K562 (cell line): ENCODE results near the gene TPGS1. TPM values are rescaled to one million over a fixed set of nuclear protein-coding genes. Genes with fewer than 3 reads are reported as not detected.

Experiments used
- ATAC-seq: fragments of 200-7000 bp; cut with Tn5 transposase; 3 replicates; pipeline ENCODE4 v1.9.1; 2020; ENCODE audit warnings: moderate library complexity
- BruUV-seq: library from RNA; stranded (reverse); fragments of 400-500 nt; replicated peaks from 2 replicates; lab custom pipeline; 2021; lab: Mats Ljungman, UMichigan
- CTCF ChIA-PET: fragments of 300-600 bp; formaldehyde crosslinking; extraction: SDS; loops from one replicate; lab custom pipeline; 2021; ENCODE audit warnings: low intra/inter-chr PET ratio; lab: Yijun Ruan, JAX
- POLR2A ChIA-PET: fragments of 300-600, 350-650 bp; sonication (Branson Sonifier 250); formaldehyde crosslinking; extraction: SDS; loops from one replicate; lab custom pipeline; 2021; ENCODE audit warnings: antibody characterized with exemption, inconsistent platforms; lab: Yijun Ruan, JAX
- DNase-seq, 4 experiments: peaks; one replicate each; pipeline versions ENCODE4 v3.0.0 to v3.0.0-alpha.2; 2011 to 2018; ENCODE audit warnings: low spot score in 3 of 4, mixed read lengths in 3 of 4; ENCODE audit errors: extremely low read depth in 1 of 4
- FAIRE-seq: peaks from 2 replicates; lab custom pipeline; 2011; peaks lifted over from hg19 to GRCh38; lab: Jason Lieb, UNC
- H2AFZ ChIP-seq: 2 replicates; pipeline ENCODE4 v1.6.0; 2011; ENCODE audit warnings: low read depth, low read length, control low read depth, inconsistent platforms
- H3K27ac ChIP-seq: fragments of 200-600 bp; 3 replicates; pipeline ENCODE4 v1.8.0; 2011; ENCODE audit warnings: low read depth, mild to moderate bottlenecking, control low read depth, inconsistent platforms, low read length, moderate library complexity, mixed read lengths; ENCODE audit errors: extremely low read depth
- H3K27me3 ChIP-seq, 2 experiments: fragments of 300-600 bp in 1 of 2; 2 replicates in 1 of 2; 3 replicates in 1 of 2; pipeline versions ENCODE4 v1.6.0 to v1.8.0; 2011; ENCODE audit warnings: inconsistent platforms in 2 of 2, low read length in 2 of 2, mild to moderate bottlenecking in 1 of 2, mixed read lengths in 1 of 2, moderate library complexity in 1 of 2; ENCODE audit not compliant: control insufficient read depth in 2 of 2, insufficient read depth in 2 of 2
- H3K36me3 ChIP-seq: fragments of 300-600 bp; 3 replicates; pipeline ENCODE4 v1.8.0; 2011; ENCODE audit warnings: mild to moderate bottlenecking, low read length, inconsistent platforms; ENCODE audit not compliant: control insufficient read depth, insufficient read depth
- H3K4me1 ChIP-seq, 2 experiments: fragments of 200-600 bp in 1 of 2; replicated peaks in 1 of 2; 2 replicates in 1 of 2; 3 replicates in 1 of 2; pipeline versions ENCODE4 v1.5.1 to v1.8.0; 2011; ENCODE audit warnings: inconsistent platforms in 2 of 2, low read length in 2 of 2, mild to moderate bottlenecking in 1 of 2, mixed read lengths in 1 of 2, moderate library complexity in 1 of 2; ENCODE audit not compliant: control insufficient read depth in 2 of 2, insufficient read depth in 2 of 2
- H3K4me2 ChIP-seq: 2 replicates; pipeline ENCODE4 v1.6.1; 2011; ENCODE audit warnings: low read length, control low read depth, inconsistent platforms, mixed read lengths; ENCODE audit not compliant: insufficient read depth
- H3K4me3 ChIP-seq: fragments of 200-600 bp; sonication (generic), shearing (Covaris generic); 2 replicates; pipeline ENCODE4 v1.5.1; 2016; ENCODE audit warnings: control low read depth, inconsistent platforms
- H3K79me2 ChIP-seq: fragments of 200-600 bp; 3 replicates; pipeline ENCODE4 v1.8.0; 2011; ENCODE audit warnings: low read length, inconsistent platforms; ENCODE audit not compliant: control insufficient read depth, insufficient read depth
- H3K9ac ChIP-seq, 2 experiments: 2 replicates each; pipeline versions ENCODE4 v1.6.0 to v1.6.1; 2011; ENCODE audit warnings: low read depth in 2 of 2, low read length in 2 of 2, control low read depth in 1 of 2, inconsistent platforms in 1 of 2, mild to moderate bottlenecking in 1 of 2, mixed read lengths in 1 of 2; ENCODE audit not compliant: insufficient read depth in 1 of 2
- H3K9me1 ChIP-seq: one replicate; pipeline ENCODE4 v1.6.0; 2011; ENCODE audit warnings: inconsistent platforms, mild to moderate bottlenecking, low read length, moderate library complexity; ENCODE audit not compliant: control insufficient read depth, insufficient read depth
- H3K9me3 ChIP-seq: replicated peaks from 2 replicates; pipeline ENCODE4 v1.5.1; 2011; ENCODE audit warnings: low read depth, low read length, inconsistent platforms; ENCODE audit not compliant: control insufficient read depth, insufficient read depth
- H4K20me1 ChIP-seq: replicated peaks from 2 replicates; pipeline ENCODE4 v1.6.1; 2011; ENCODE audit warnings: low read length, inconsistent platforms, mixed read lengths; ENCODE audit not compliant: control insufficient read depth, insufficient read depth
- HMGN3 ChIP-seq: IDR thresholded peaks from 2 replicates; pipeline ENCODE4 v1.6.1; 2011; ENCODE audit warnings: borderline replicate concordance, low read depth, mild to moderate bottlenecking, mixed read lengths, low read length; ENCODE audit not compliant: insufficient read length; ENCODE audit errors: extremely low read depth
- L3MBTL2 ChIP-seq: fragments of 450-650 bp; IDR thresholded peaks from 2 replicates; pipeline ENCODE4 v1.6.1; 2016; ENCODE audit warnings: mild to moderate bottlenecking, moderate library complexity
- NR2C2 ChIP-seq, 2 experiments: fragments of 200-800 bp in 1 of 2; sonication (Bioruptor generic) in 1 of 2; sonication (generic) in 1 of 2; formaldehyde crosslinking in 1 of 2; IDR thresholded peaks; 2 replicates each; pipeline versions ENCODE4 v1.6.1 to v1.8.0; 2016 to 2022; ENCODE audit warnings: mild to moderate bottlenecking in 1 of 2, missing compliant biosample characterization in 1 of 2, missing genetic modification characterization in 1 of 2, missing genetic modification reagents in 1 of 2
- WGBS: fragments of 100-300 bp; shearing (Covaris generic); methylation state at CpG from one replicate; pipeline ENCODE4 v1.1.6; 2016; ENCODE audit warnings: low coverage, mixed read lengths; ENCODE audit not compliant: insufficient coverage; ENCODE audit errors: missing lambda C conversion rate; 5-methylcytosine and 5-hydroxymethylcytosine counted together
- in situ Hi-C: fragments of 300-500 bp; cut with MboI; formaldehyde crosslinking; loops from 4 replicates; pipeline ENCODE4 v1.15.0; 2018; ENCODE audit warnings: inconsistent platforms, mixed read lengths
- intact Hi-C: fragments of 100-400 bp; cut with micrococcal nuclease; formaldehyde crosslinking; loops from 2 replicates; pipeline ENCODE4 v1.14.2; 2022
- polyA plus RNA-seq, 8 experiments: library from polyadenylated mRNA; depleted of rRNA in 4 of 8; stranded (reverse) in 5 of 8; unstranded in 3 of 8; fragments of >200 nt; fragmentation: Nextera tagmentation in 2 of 8; fragmentation: Illumina TruSeq in 1 of 8; extraction: Ambion mirVana in 2 of 8; extraction: Trizol in 1 of 8; gene quantifications; 2 replicates each; pipeline versions ENCODE4 v1.2.1 to v1.2.3, GENCODE V29; 2011 to 2014; ENCODE audit warnings: inconsistent platforms in 1 of 8, missing spikeins in 1 of 8
- total RNA-seq, 7 experiments: library from RNA; depleted of rRNA in 6 of 7; stranded (reverse); fragments of >200 nt in 6 of 7; fragmentation: Illumina TruSeq in 2 of 7; extraction: Trizol in 2 of 7; gene quantifications; 2 replicates each; pipeline versions ENCODE4 v1.2.1 to v1.2.3, GENCODE V29; 2011 to 2021; ENCODE audit warnings: low replicate concordance in 1 of 7
- TF ChIP-seq, protein P1 (sequence below): fragments of 450-650 bp; IDR thresholded peaks from 2 replicates; pipeline ENCODE4 v1.6.1; 2018; ENCODE audit not compliant: partially characterized antibody

The TPGS1 gene
- total and polyA plus RNA-seq, 9 of the 15 experiments (the other 6 are each of a cell fraction or from before 2014, with no cell fraction given) = 0.30 to 31.6 (median 1.2) TPM; not detected in 2

- ChIA-PET POLR2A (interaction anchor here (0.7 to 0.9 kb wide), 3 partner anchors 43 to 1095 kb away, joined by 4 read pairs; no protein-coding TSS in a partner anchor), CTCF (no interaction called here)
- ATAC-seq (peak; percentile 31), DNase-seq (peak in 3 of 4 experiments; percentile 42 to 75 (median 64)), FAIRE-seq (no peak)
- Histone ChIP-seq H3K4me2 (no peak overlapping the region), H3K9me1 (peaks cover 4% of the 10 kb centered on the region), H3K36me3 (peaks cover 24% of the 10 kb centered on the region; the same call in 2 of the 3 replicates), H3K27me3 (no peaks in the 10 kb centered on the region; a peak in 1 of 5 replicates), H3K9ac (peak overlapping the region in 1 of 2 experiments; percentile 70; a peak in 2 of 4 replicates), H3K27ac (peak overlapping the region; percentile 64), H3K4me1 (peaks cover 21 to 79% of the 10 kb centered on the region in 2 experiments; a peak in 4 of 5 replicates), H3K9me3 (peaks cover 4% of the 10 kb centered on the region; the same call in 1 of the 2 replicates), H3K79me2 (peaks cover 16% of the 10 kb centered on the region; the same call in 2 of the 3 replicates), H3K4me3 (no peak overlapping the region), H2AFZ (peak overlapping the region; percentile 53; the same call in 1 of the 2 replicates), H4K20me1 (no peaks in the 10 kb centered on the region)
- 55% methylated on average over 35 of the region's 62 CpGs for WGBS
- in situ Hi-C loops (no loop called here), intact Hi-C loops (no loop called here)
- no TSS peak for BruUV-seq
- TF ChIP-seq HMGN3 (peak; percentile 66), NR2C2 (CRISPR knock-in tag; IDR thresholded peaks at IDR 0.05) (0 out of 2 replicates have a peak, but pooled peaks have one; percentile 14), NR2C2 (tag; IDR thresholded peaks at IDR 0.05) (peak; percentile 67; the same call in 1 of the 2 replicates), L3MBTL2 (peak; percentile 26; the same call in 1 of the 2 replicates)
- TF ChIP-seq, protein P1, sequence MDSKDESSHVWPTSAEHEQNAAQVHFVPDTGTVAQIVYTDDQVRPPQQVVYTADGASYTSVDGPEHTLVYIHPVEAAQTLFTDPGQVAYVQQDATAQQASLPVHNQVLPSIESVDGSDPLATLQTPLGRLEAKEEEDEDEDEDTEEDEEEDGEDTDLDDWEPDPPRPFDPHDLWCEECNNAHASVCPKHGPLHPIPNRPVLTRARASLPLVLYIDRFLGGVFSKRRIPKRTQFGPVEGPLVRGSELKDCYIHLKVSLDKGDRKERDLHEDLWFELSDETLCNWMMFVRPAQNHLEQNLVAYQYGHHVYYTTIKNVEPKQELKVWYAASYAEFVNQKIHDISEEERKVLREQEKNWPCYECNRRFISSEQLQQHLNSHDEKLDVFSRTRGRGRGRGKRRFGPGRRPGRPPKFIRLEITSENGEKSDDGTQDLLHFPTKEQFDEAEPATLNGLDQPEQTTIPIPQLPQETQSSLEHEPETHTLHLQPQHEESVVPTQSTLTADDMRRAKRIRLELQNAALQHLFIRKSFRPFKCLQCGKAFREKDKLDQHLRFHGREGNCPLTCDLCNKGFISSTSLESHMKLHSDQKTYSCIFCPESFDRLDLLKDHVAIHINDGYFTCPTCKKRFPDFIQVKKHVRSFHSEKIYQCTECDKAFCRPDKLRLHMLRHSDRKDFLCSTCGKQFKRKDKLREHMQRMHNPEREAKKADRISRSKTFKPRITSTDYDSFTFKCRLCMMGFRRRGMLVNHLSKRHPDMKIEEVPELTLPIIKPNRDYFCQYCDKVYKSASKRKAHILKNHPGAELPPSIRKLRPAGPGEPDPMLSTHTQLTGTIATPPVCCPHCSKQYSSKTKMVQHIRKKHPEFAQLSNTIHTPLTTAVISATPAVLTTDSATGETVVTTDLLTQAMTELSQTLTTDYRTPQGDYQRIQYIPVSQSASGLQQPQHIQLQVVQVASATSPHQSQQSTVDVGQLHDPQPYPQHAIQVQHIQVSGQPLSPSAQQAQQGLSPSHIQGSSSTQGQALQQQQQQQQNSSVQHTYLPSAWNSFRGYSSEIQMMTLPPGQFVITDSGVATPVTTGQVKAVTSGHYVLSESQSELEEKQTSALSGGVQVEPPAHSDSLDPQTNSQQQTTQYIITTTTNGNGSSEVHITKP = no peak
These were observed 5.5 kb downstream of the TPGS1 start for GRCh38 chr19:512547-513365.
